GM12892 (cell line): ENCODE data around the gene RAB28.

Experiments used
- DNase-seq: peaks from one replicate; pipeline ENCODE4 v3.0.0; 2011; ENCODE audit not compliant: insufficient read length
- FAIRE-seq: peaks from 2 replicates; lab custom pipeline; 2011; peaks lifted over from hg19 to GRCh38; lab: Jason Lieb, UNC
- POLR2A ChIP-seq: IDR thresholded peaks from 2 replicates; pipeline ENCODE4 v1.6.1; 2011; ENCODE audit warnings: low read depth, low read length, control low read depth
- POLR2AphosphoS5 ChIP-seq: IDR thresholded peaks from 2 replicates; pipeline ENCODE4 v1.6.1; 2011; ENCODE audit warnings: low read depth, low read length, control low read depth
- TAF1 ChIP-seq: IDR thresholded peaks from 2 replicates; pipeline ENCODE4 v1.6.1; 2011; ENCODE audit warnings: low read depth, mild to moderate bottlenecking, control low read depth, low read length, borderline replicate concordance

Gene RAB28

GRCh38 chr4:13524504-13525243 lies 40.5 kb upstream of the RAB28 start:
- FAIRE-seq (no peak), DNase-seq (no peak)
- TF ChIP-seq TAF1: no peak
- no peak for TF ChIP-seq POLR2A
- TF ChIP-seq POLR2AphosphoS5: no peak

- TF ChIP-seq POLR2A: no peak
- no peak for TF ChIP-seq POLR2AphosphoS5
- no peak for TF ChIP-seq TAF1
- DNase-seq (no peak), FAIRE-seq (no peak)
Measured at GRCh38 chr4:13523591-13524503, 39.7 kb upstream of the RAB28 start.

GRCh38 chr4:13523105-13523477 lies 39.0 kb upstream of the RAB28 start:
- FAIRE-seq: no peak
- DNase-seq: no peak
- TF ChIP-seq POLR2A (no peak), TAF1 (no peak), POLR2AphosphoS5 (no peak)

- FAIRE-seq (no peak), DNase-seq (no peak)
- no peak for TF ChIP-seq POLR2A
- no peak for TF ChIP-seq POLR2AphosphoS5
- no peak for TF ChIP-seq TAF1
Measured at GRCh38 chr4:13522282-13523104, 38.4 kb upstream of the RAB28 start.

- no peak for DNase-seq
- TF ChIP-seq POLR2AphosphoS5 (no peak), TAF1 (no peak), POLR2A (no peak)
- no peak for FAIRE-seq
Measured at GRCh38 chr4:13521047-13521446, 36.9 kb upstream of the RAB28 start.

- DNase-seq: no peak
- no peak for FAIRE-seq
- no peak for TF ChIP-seq TAF1
- no peak for TF ChIP-seq POLR2A
- TF ChIP-seq POLR2AphosphoS5: no peak
Measured at GRCh38 chr4:13516315-13516860, 32.2 kb upstream of the RAB28 start.

GRCh38 chr4:13515268-13515667 lies 31.1 kb upstream of the RAB28 start:
- DNase-seq: no peak
- TF ChIP-seq POLR2AphosphoS5 (no peak), POLR2A (no peak), TAF1 (no peak)
- no peak for FAIRE-seq

- FAIRE-seq: no peak
- TF ChIP-seq TAF1 (no peak), POLR2AphosphoS5 (no peak), POLR2A (no peak)
- DNase-seq: no peak
Measured at GRCh38 chr4:13514722-13515121, 30.6 kb upstream of the RAB28 start.

- no peak for FAIRE-seq
- DNase-seq: no peak
- TF ChIP-seq TAF1 (no peak), POLR2A (no peak), POLR2AphosphoS5 (no peak)
Measured at GRCh38 chr4:13511101-13511500, 27.0 kb upstream of the RAB28 start.

GRCh38 chr4:13509442-13509841 lies 25.3 kb upstream of the RAB28 start:
- TF ChIP-seq POLR2A (no peak), POLR2AphosphoS5 (no peak), TAF1 (no peak)
- no peak for DNase-seq

GRCh38 chr4:13504374-13504773 lies 20.2 kb upstream of the RAB28 start:
- no peak for FAIRE-seq
- TF ChIP-seq POLR2AphosphoS5 (no peak), POLR2A (no peak), TAF1 (no peak)
- DNase-seq: no peak

More at GRCh38 chr4:13509442-13509841, 25.3 kb upstream of the RAB28 start:
- FAIRE-seq: no peak
